ENCODE results near the gene SLITRK6.

GRCh38 chr13:85833921-85834320 lies 34.7 kb upstream of the SLITRK6 start:
- TF ChIP-seq FOXM1 (IDR thresholded peaks at IDR 0.05; ENCODE audit: borderline replicate concordance, low read depth) (no peak), CEBPB (IDR thresholded peaks at IDR 0.05) (no peak), NFIC (IDR thresholded peaks at IDR 0.05) (no peak), EP300 (IDR thresholded peaks at IDR 0.05; ENCODE audit: borderline replicate concordance) (no peak), REST (IDR thresholded peaks at IDR 0.05; ENCODE audit: low read depth) (no peak), MAX (IDR thresholded peaks at IDR 0.05) (no peak), TCF12 (IDR thresholded peaks at IDR 0.05; ENCODE audit: low read depth) (no peak), RAD21 (IDR thresholded peaks at IDR 0.05; ENCODE audit: low read depth) (no peak), TEAD4 (IDR thresholded peaks at IDR 0.05) (no peak), ZBTB7A (IDR thresholded peaks at IDR 0.05; ENCODE audit: low read depth) (no peak), YY1 (IDR thresholded peaks at IDR 0.05; ENCODE audit: low read depth) (no peak), TAF1 (IDR thresholded peaks at IDR 0.05; ENCODE audit: low read depth) (no peak), CREB1 (IDR thresholded peaks at IDR 0.05; ENCODE audit: low read depth) (no peak), USF1 (IDR thresholded peaks at IDR 0.05) (no peak)

Data from Ishikawa (cell line).